Upper lobe of left lung (tissue), 4 donors: ENCODE measurements around the gene RND2.

ENCODE experiments used
- CTCF ChIP-seq, 6 experiments: fragments of 450-650 bp in 4 of 6; fragments of 200-600 bp in 2 of 6; sonication (generic) in 2 of 6; IDR thresholded peaks; one replicate each; pipeline ENCODE4 v1.5.1; 2016 to 2019; ENCODE audit warnings: antibody characterized with exemption in 6 of 6
- EP300 ChIP-seq, 4 donors: sonication (generic); formaldehyde crosslinking; IDR thresholded peaks; one replicate each; pipeline ENCODE4 v1.5.1; 2017; ENCODE audit warnings: antibody characterized with exemption in 4 of 4, control low read depth in 2 of 4
- POLR2A ChIP-seq, 4 donors: fragments of 450-650 bp; IDR thresholded peaks; one replicate each; pipeline ENCODE4 v1.5.1; 2016 to 2017; ENCODE audit warnings: antibody characterized with exemption in 4 of 4, mild to moderate bottlenecking in 2 of 4
- POLR2AphosphoS5 ChIP-seq, 2 donors: sonication (generic); formaldehyde crosslinking; IDR thresholded peaks; one replicate each; pipeline ENCODE4 v1.5.1; 2017; ENCODE audit warnings: antibody characterized with exemption in 2 of 2

GRCh38 chr17:43070872-43071271 is 45.8 kb downstream of the RND2 start:
- TF ChIP-seq POLR2A (IDR thresholded peaks at IDR 0.05): no peak
- no peak for TF ChIP-seq CTCF (IDR thresholded peaks at IDR 0.05)
- TF ChIP-seq EP300 (IDR thresholded peaks at IDR 0.05): no peak
- no peak for TF ChIP-seq POLR2AphosphoS5 (IDR thresholded peaks at IDR 0.05)
